ENCODE data around the gene BBX. TPM values are rescaled to one million over a fixed set of nuclear protein-coding genes. Genes with fewer than 3 reads are reported as not detected.

BBX gene
- total RNA-seq, 1 donor from 2014 or later, result 77.5 TPM

GRCh38 chr3:107590786-107591185 lies 68.0 kb downstream of the BBX start:
- Mint-ChIP-seq H3K4me1 (peaks cover 30% of the 10 kb centered on the region), H3K9me3 (no peaks in the 10 kb centered on the region), H3K36me3 (ENCODE audit: low read depth) (peaks cover 12% of the 10 kb centered on the region), H3K27ac (no peak overlapping the region), H3K4me3 (no peak overlapping the region), H3K27me3 (no peaks in the 10 kb centered on the region)
- intact Hi-C loops (cut with micrococcal nuclease), result no loop called here
- CTCF ChIA-PET, result no interaction called here
- ATAC-seq (ENCODE audit: low read depth) (no peak), DNase-seq (no peak)
- TF ChIP-seq, protein P1, sequence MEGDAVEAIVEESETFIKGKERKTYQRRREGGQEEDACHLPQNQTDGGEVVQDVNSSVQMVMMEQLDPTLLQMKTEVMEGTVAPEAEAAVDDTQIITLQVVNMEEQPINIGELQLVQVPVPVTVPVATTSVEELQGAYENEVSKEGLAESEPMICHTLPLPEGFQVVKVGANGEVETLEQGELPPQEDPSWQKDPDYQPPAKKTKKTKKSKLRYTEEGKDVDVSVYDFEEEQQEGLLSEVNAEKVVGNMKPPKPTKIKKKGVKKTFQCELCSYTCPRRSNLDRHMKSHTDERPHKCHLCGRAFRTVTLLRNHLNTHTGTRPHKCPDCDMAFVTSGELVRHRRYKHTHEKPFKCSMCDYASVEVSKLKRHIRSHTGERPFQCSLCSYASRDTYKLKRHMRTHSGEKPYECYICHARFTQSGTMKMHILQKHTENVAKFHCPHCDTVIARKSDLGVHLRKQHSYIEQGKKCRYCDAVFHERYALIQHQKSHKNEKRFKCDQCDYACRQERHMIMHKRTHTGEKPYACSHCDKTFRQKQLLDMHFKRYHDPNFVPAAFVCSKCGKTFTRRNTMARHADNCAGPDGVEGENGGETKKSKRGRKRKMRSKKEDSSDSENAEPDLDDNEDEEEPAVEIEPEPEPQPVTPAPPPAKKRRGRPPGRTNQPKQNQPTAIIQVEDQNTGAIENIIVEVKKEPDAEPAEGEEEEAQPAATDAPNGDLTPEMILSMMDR (IDR thresholded peaks at IDR 0.05), result no peak
- POLR2A ChIA-PET, result no interaction called here

DNA sequence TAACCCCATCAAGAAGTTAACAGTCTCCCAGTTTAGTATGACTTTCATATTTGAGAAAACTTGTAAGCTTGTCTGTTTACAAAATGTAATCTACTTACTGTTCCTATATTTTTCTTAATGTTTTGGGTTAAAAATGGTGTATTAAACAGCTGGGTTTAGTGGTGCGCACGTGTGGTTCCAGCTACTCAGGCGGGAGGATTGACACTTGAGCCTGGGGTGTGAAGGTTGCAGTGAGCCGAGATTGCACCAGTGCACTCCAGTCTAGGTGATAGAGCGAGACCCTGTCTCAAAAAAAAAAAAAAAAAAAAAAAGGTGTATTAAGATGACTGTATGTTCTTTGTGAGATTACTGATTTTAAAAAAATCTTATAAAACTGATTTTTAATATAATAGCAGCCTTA lies 69.3 kb downstream of the BBX start:
- TF ChIP-seq, protein P1 (IDR thresholded peaks at IDR 0.05), result no peak
- no peak overlapping the region for H3K4me3 Mint-ChIP-seq
- no peak for DNase-seq
- intact Hi-C loops (cut with micrococcal nuclease), result no loop called here
- H3K27me3 Mint-ChIP-seq, result no peaks in the 10 kb centered on the region
- H3K27ac Mint-ChIP-seq, result no peak overlapping the region
- CTCF ChIA-PET, result interaction anchor here (1.0 kb wide), 1 partner anchor 147 kb away, joined by 3 read pairs; no protein-coding TSS in a partner anchor
- H3K4me1 Mint-ChIP-seq, result peaks cover 39% of the 10 kb centered on the region
- no peak for ATAC-seq (ENCODE audit: low read depth)
- peaks cover 12% of the 10 kb centered on the region for H3K36me3 Mint-ChIP-seq (ENCODE audit: low read depth)
- H3K9me3 Mint-ChIP-seq, result no peaks in the 10 kb centered on the region
- POLR2A ChIA-PET, result interaction anchor here (0.7 kb wide), 1 partner anchor 128 kb away, joined by 6 read pairs; no protein-coding TSS in a partner anchor

- Mint-ChIP-seq H3K27ac (no peak overlapping the region), H3K9me3 (no peaks in the 10 kb centered on the region), H3K36me3 (ENCODE audit: low read depth) (peaks cover 4% of the 10 kb centered on the region), H3K4me1 (peaks cover 43% of the 10 kb centered on the region), H3K27me3 (no peaks in the 10 kb centered on the region), H3K4me3 (no peak overlapping the region)
- CTCF ChIA-PET, result interaction anchor here (0.6 kb wide), 1 partner anchor 357 kb away, joined by 3 read pairs; no protein-coding TSS in a partner anchor
- DNase-seq (no peak), ATAC-seq (ENCODE audit: low read depth) (no peak)
- TF ChIP-seq, protein P1 (IDR thresholded peaks at IDR 0.05), result no peak
- intact Hi-C loops (cut with micrococcal nuclease), result loop anchor here (5.0 kb wide), 2 partner anchors 37 to 163 kb away; no protein-coding TSS in a partner anchor
- POLR2A ChIA-PET, result no interaction called here
Measured at GRCh38 chr3:107594870-107595269, 72.1 kb downstream of the BBX start.

DNA sequence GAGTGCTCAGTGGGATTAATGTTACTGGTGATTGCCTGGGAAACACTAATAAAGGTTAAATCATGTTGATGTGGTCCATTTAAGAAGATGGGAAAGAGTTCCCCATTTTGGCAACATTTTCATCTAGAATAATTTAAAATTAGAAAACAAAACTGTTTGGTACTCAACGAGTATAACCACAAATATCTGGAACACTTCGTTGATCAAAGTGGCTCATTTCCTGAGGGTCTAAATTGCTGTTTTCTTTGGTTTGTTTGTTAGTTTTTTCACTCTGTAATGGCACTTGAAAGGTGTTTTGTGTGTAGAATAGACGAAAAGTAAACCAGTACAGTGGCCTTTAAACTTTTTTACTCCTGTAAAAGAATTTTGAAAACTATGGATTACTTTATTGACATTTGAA lies 73.9 kb downstream of the BBX start:
- intact Hi-C loops (cut with micrococcal nuclease), result loop anchor here (5.0 kb wide), 2 partner anchors 36 to 164 kb away; no protein-coding TSS in a partner anchor
- ATAC-seq (ENCODE audit: low read depth), result no peak
- no peaks in the 10 kb centered on the region for H3K9me3 Mint-ChIP-seq
- no peaks in the 10 kb centered on the region for H3K27me3 Mint-ChIP-seq
- CTCF ChIA-PET, result no interaction called here
- DNase-seq, result no peak
- H3K36me3 Mint-ChIP-seq (ENCODE audit: low read depth), result peaks cover 6% of the 10 kb centered on the region
- POLR2A ChIA-PET, result no interaction called here
- peaks cover 59% of the 10 kb centered on the region for H3K4me1 Mint-ChIP-seq
- H3K4me3 Mint-ChIP-seq, result no peak overlapping the region
- TF ChIP-seq, protein P1 (IDR thresholded peaks at IDR 0.05), result no peak
- H3K27ac Mint-ChIP-seq, result no peak overlapping the region

DNA sequence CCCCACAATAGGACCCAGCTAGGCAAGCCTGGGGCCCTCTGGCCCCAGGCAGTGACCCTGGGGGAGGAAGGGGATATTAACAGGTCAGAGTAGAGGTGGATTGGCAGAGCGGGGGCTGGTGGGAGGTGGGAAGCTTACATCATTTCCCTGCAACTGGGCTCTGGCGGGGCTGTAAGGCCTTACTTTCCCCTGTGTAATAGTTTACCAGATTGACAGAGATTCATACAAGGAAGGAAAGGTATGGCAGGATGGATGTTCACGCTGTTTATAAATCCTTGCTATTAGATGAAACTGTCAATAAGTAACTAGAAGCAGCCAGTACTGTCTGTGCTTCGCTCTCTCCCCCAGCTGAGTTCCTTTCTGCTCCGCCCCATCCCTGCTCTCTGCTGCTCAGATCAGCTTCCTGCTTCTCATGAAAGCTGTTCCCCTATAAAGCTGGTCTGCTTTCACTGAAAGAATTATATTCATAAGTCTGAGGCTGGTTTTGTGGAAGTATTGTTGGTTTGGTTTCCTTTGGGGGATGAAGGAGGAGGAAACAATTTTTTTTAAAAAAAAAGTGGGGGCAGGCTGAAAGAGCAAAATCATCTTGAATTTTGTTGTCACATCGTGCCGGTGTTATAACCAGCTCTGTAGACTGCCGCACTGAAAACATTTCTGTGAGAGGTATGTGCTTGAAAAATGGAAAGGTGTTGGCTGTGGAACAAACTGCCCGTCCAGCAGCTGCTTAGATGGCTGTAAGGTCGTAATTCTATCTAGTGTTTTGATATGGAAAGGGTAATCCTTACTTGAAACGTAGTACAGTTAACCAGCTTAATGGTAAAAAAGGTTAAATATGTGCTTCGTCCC lies 76.4 kb downstream of the BBX start:
- Mint-ChIP-seq H3K36me3 (ENCODE audit: low read depth) (peaks cover 10% of the 10 kb centered on the region), H3K27me3 (no peaks in the 10 kb centered on the region), H3K9me3 (no peaks in the 10 kb centered on the region), H3K4me3 (peak overlapping the region; percentile 82), H3K4me1 (peaks cover 64% of the 10 kb centered on the region), H3K27ac (peak overlapping the region; percentile 93)
- TF ChIP-seq, protein P1 (IDR thresholded peaks at IDR 0.05), result no peak
- POLR2A ChIA-PET, result interaction anchor here (0.6 to 2.0 kb wide), 5 partner anchors 9 to 77 kb away, joined by 4 to 9 read pairs (median 5); partner anchors contain the start of gene BBX
- ATAC-seq (ENCODE audit: low read depth) (peak; percentile 92), DNase-seq (peak; percentile 18)
- CTCF ChIA-PET, result interaction anchor here (0.6 to 1.2 kb wide), 3 partner anchors 61 to 324 kb away, joined by 3 to 4 read pairs (median 3); no protein-coding TSS in a partner anchor
- intact Hi-C loops (cut with micrococcal nuclease), result loop anchor here (5.0 kb wide), 2 partner anchors 33 to 167 kb away; no protein-coding TSS in a partner anchor

Data from activated B cell treated with CpG ODN at 0.5 μM for 24 hours (primary cell).